OCI-LY7 (cell line): Measurements from ENCODE around the gene EXOC6B.

Experiments
- EZH2phosphoT487 ChIP-seq: fragments of 200-600 bp; sonication (generic); IDR thresholded peaks from 2 replicates; pipeline ENCODE4 v1.6.1; 2018; ENCODE audit warnings: low read depth, borderline replicate concordance, mild to moderate bottlenecking, mixed run types, antibody characterized with exemption, low read length, moderate library complexity, mixed read lengths
- TF ChIP-seq, protein P1 (sequence below): fragments of 200-600 bp; sonication (generic); conservative IDR thresholded peaks from 2 replicates; pipeline ENCODE4 v1.5.1; 2014; ENCODE audit warnings: mild to moderate bottlenecking, antibody characterized with exemption, low read length, moderate library complexity, mixed read lengths

DNA sequence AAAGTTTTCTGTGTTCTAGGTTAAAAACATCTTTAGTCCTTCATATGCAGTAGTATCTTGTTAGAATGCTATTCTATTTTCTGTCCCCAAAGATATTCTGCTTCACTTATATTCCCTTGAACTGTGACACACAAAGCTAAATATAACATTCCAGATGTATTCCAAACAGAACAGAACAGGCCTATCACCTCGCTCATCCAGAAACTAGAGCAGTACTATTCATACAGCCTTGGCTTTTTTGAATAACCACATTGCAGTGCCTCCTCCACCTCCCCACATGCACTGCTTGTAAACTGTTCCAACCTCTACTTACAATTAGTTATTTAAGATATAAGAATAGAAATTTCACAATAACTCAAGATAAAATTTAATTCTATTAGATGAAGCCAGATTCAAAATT, 196.8 kb downstream of the EXOC6B start:
- TF ChIP-seq, protein P1, sequence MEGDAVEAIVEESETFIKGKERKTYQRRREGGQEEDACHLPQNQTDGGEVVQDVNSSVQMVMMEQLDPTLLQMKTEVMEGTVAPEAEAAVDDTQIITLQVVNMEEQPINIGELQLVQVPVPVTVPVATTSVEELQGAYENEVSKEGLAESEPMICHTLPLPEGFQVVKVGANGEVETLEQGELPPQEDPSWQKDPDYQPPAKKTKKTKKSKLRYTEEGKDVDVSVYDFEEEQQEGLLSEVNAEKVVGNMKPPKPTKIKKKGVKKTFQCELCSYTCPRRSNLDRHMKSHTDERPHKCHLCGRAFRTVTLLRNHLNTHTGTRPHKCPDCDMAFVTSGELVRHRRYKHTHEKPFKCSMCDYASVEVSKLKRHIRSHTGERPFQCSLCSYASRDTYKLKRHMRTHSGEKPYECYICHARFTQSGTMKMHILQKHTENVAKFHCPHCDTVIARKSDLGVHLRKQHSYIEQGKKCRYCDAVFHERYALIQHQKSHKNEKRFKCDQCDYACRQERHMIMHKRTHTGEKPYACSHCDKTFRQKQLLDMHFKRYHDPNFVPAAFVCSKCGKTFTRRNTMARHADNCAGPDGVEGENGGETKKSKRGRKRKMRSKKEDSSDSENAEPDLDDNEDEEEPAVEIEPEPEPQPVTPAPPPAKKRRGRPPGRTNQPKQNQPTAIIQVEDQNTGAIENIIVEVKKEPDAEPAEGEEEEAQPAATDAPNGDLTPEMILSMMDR: no peak
- no peak for TF ChIP-seq EZH2phosphoT487
